Upper lobe of left lung (tissue), 6 donors: ENCODE measurements around the gene SLC25A12. TPM values are rescaled to one million over a fixed set of nuclear protein-coding genes. Genes with fewer than 3 reads are reported as not detected.
"Not testable (repeated sequence)": the region's sequence is repeated elsewhere in the genome, so short reads cannot be mapped to it uniquely, and the experiment has no call there.

ENCODE experiments used
- ATAC-seq, 2 donors: fragments of 200-7000 bp; cut with Tn5 transposase; one replicate each; pipeline ENCODE4 v1.9.1; 2022; ENCODE audit warnings: mild to moderate bottlenecking in 2 of 2, moderate library complexity in 2 of 2; ENCODE audit not compliant: low FRiP score in 2 of 2
- DNase-seq, 2 donors: peaks; one replicate each; pipeline ENCODE4 v3.0.0-alpha.2; 2019 to 2020
- H3K27ac ChIP-seq, 4 donors: fragments of 200-600 bp; sonication (generic); one replicate each; pipeline ENCODE4 v1.5.1; 2016 to 2019
- H3K27me3 ChIP-seq, 4 donors: fragments of 200-600 bp; sonication (generic); one replicate each; pipeline ENCODE4 v1.5.1; 2017 to 2019
- H3K36me3 ChIP-seq, 4 donors: fragments of 200-600 bp; sonication (generic); one replicate each; pipeline ENCODE4 v1.5.1; 2016 to 2019
- H3K4me1 ChIP-seq, 4 donors: fragments of 200-600 bp; sonication (generic); one replicate each; pipeline ENCODE4 v1.5.1; 2018 to 2019
- H3K4me3 ChIP-seq, 4 donors: fragments of 200-600 bp; sonication (generic); one replicate each; pipeline ENCODE4 v1.5.1; 2017 to 2019; ENCODE audit warnings: mild to moderate bottlenecking in 2 of 4, moderate library complexity in 1 of 4
- H3K9me3 ChIP-seq, 4 donors: fragments of 200-600 bp; sonication (generic); one replicate each; pipeline ENCODE4 v1.5.1; 2018 to 2019
- EP300 ChIP-seq, 4 donors: sonication (generic); formaldehyde crosslinking; IDR thresholded peaks; one replicate each; pipeline ENCODE4 v1.5.1; 2017; ENCODE audit warnings: antibody characterized with exemption in 4 of 4, control low read depth in 2 of 4
- POLR2A ChIP-seq, 4 donors: fragments of 450-650 bp; IDR thresholded peaks; one replicate each; pipeline ENCODE4 v1.5.1; 2016 to 2017; ENCODE audit warnings: antibody characterized with exemption in 4 of 4, mild to moderate bottlenecking in 2 of 4
- POLR2AphosphoS5 ChIP-seq, 2 donors: sonication (generic); formaldehyde crosslinking; IDR thresholded peaks; one replicate each; pipeline ENCODE4 v1.5.1; 2017; ENCODE audit warnings: antibody characterized with exemption in 2 of 2
- WGBS, 2 donors: methylation state at CpG; one replicate each; pipeline ENCODE4 v1.1.5; 2017 to 2018; 5-methylcytosine and 5-hydroxymethylcytosine counted together
- total RNA-seq, 6 donors: library from RNA; depleted of rRNA in 4 of 6; stranded (reverse); fragments of >200 nt in 4 of 6; gene quantifications; one replicate each; pipeline versions ENCODE4 v1.1.0 to v1.2.1, GENCODE V29; 2016 to 2021
- TF ChIP-seq, protein P1 (sequence below), 6 experiments: fragments of 450-650 bp in 4 of 6; fragments of 200-600 bp in 2 of 6; sonication (generic) in 2 of 6; IDR thresholded peaks; one replicate each; pipeline ENCODE4 v1.5.1; 2016 to 2019; ENCODE audit warnings: antibody characterized with exemption in 6 of 6
- donor health status: DM: no; HTN: no; CAD: no; lungs with moderate emphysema.
- donor health status: DM: no; HTN: yes; CAD: no; lungs with severe emphysema.

The SLC25A12 gene
- total RNA-seq, 6 donors from 2014 or later: 6.2 to 27.2 (median 11.3) TPM

DNA sequence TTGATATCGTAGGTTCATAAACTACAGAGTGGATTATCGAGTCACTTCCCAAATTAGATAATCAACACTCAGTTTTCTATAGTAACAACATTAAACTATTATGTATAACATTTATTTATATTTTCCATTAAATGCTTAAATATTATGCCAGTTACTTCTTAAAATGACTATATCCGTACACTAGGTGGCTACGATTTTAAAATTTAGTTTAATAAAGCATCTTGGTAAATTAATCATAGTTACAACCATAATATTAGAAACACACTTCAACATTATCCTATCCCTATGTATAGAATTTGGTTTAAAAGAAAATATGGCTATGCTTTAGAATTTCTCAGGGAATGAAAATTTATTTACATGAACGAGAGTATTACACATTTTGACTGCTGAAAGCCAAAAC is 80.3 kb downstream of the SLC25A12 start:
- Histone ChIP-seq H3K27me3 (no peaks in the 10 kb centered on the region), H3K27ac (no peak overlapping the region), H3K4me1 (no peaks in the 10 kb centered on the region), H3K36me3 (peaks cover 0 to 17% (median 0%) of the 10 kb centered on the region in 4 donors), H3K9me3 (no peaks in the 10 kb centered on the region), H3K4me3 (no peak overlapping the region)
- ATAC-seq: no peak
- TF ChIP-seq EP300 (IDR thresholded peaks at IDR 0.05) (no peak), POLR2A (IDR thresholded peaks at IDR 0.05) (no peak), POLR2AphosphoS5 (IDR thresholded peaks at IDR 0.05) (no peak)
- TF ChIP-seq, protein P1, sequence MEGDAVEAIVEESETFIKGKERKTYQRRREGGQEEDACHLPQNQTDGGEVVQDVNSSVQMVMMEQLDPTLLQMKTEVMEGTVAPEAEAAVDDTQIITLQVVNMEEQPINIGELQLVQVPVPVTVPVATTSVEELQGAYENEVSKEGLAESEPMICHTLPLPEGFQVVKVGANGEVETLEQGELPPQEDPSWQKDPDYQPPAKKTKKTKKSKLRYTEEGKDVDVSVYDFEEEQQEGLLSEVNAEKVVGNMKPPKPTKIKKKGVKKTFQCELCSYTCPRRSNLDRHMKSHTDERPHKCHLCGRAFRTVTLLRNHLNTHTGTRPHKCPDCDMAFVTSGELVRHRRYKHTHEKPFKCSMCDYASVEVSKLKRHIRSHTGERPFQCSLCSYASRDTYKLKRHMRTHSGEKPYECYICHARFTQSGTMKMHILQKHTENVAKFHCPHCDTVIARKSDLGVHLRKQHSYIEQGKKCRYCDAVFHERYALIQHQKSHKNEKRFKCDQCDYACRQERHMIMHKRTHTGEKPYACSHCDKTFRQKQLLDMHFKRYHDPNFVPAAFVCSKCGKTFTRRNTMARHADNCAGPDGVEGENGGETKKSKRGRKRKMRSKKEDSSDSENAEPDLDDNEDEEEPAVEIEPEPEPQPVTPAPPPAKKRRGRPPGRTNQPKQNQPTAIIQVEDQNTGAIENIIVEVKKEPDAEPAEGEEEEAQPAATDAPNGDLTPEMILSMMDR (IDR thresholded peaks at IDR 0.05): no peak
- no peak for DNase-seq
- 92 to 96% methylated on average over 5 of the region's 5 CpGs for WGBS, 2 donors

DNA sequence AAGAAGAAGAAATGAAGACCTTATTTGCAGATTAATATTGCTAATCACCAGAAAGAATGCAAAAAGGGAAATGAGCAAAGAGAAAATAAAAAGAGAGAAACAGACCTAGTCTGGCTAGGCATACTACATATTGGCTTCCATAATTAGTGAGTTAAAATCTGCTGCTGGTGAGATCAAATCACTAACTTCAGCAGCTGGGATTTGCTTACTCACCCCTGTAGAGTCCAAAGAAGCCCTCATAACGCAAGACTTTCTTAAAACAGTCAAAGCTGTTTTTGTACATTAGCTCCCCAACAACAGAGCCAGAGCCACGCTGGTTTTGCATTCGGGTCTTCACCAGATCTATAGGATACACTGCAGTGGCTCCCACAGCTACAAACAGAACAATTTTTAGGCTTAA is 80.9 kb downstream of the SLC25A12 start:
- DNase-seq (no peak), ATAC-seq (no peak)
- H3K27ac ChIP-seq: no peak overlapping the region
- H3K4me3 ChIP-seq: no peak overlapping the region
- H3K4me1 ChIP-seq: no peaks in the 10 kb centered on the region
- TF ChIP-seq POLR2A (IDR thresholded peaks at IDR 0.05) (no peak), POLR2AphosphoS5 (IDR thresholded peaks at IDR 0.05) (no peak), EP300 (IDR thresholded peaks at IDR 0.05) (no peak)
- TF ChIP-seq, protein P1 (IDR thresholded peaks at IDR 0.05): no peak
- H3K9me3 ChIP-seq: no peaks in the 10 kb centered on the region
- H3K27me3 ChIP-seq: no peaks in the 10 kb centered on the region
- peaks cover 0 to 17% (median 0%) of the 10 kb centered on the region in 4 donors for H3K36me3 ChIP-seq
- 95 to 96% methylated on average over 3 of the region's 3 CpGs for WGBS, 2 donors

DNA sequence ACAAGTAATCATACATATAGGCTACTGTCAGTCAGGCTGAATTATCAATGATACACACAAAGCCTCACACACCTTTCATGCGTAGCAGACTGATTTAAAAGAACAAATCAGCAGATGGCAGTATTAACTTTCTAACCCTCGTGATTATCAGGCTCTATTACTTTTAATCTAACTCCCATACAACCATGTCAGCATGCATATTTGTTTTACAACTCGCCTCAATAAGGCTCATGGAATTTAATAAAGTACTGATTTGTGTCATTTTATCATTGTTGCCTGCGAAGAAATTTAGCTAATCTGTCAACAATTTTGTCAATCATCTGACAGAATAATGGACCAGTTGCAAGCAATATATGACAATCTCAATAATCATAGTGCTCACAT is 82.8 kb downstream of the SLC25A12 start:
- ATAC-seq: no peak

DNA sequence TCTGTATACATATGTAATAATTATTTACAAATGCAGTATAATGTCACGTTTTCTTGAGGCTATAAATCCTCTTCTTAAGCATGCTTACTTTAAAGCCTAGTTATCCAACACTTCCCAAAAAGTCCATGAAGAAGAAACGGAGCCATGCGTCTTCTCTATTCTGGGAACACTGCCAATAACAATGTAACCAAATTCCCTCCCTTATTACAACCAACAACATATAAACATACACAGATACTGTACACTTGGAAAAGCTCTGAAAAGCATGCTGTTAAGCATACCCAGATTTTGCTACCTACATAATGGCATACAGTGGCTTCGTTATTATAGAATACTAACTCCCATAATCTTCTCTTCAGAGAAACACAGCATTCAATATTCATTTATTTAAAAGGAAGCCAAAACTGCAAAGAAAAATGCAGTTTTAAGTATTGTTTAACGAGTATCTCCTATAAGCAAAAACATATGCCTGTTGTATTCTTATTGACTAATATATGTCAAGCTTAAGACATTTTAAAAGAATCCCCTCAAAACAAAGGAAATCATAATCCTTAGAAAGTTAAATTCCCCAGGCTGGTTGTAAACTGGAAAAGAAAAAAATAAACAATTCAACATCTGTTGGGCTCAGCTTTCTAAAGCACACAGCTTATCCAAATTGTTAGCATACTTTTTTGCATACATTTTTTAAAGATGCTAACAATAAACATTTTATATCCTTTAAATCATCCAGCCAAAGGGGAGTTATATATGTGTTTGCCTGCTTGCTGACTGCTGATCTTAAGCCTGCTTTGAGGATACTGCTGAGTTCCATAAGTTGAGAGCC is 83.4 kb downstream of the SLC25A12 start:
- H3K27me3 ChIP-seq: no peaks in the 10 kb centered on the region
- ATAC-seq (no peak), DNase-seq (no peak)
- H3K36me3 ChIP-seq: peaks cover 0 to 17% (median 2%) of the 10 kb centered on the region in 4 donors
- H3K27ac ChIP-seq: no peak overlapping the region
- TF ChIP-seq EP300 (IDR thresholded peaks at IDR 0.05) (no peak), POLR2A (IDR thresholded peaks at IDR 0.05) (no peak), POLR2AphosphoS5 (IDR thresholded peaks at IDR 0.05) (no peak)
- TF ChIP-seq, protein P1 (IDR thresholded peaks at IDR 0.05): no peak
- 80 to 84% methylated on average over 5 of the region's 5 CpGs for WGBS, 2 donors
- no peak overlapping the region for H3K4me3 ChIP-seq
- H3K9me3 ChIP-seq: no peaks in the 10 kb centered on the region
- no peaks in the 10 kb centered on the region for H3K4me1 ChIP-seq

More for the DNA sequence above, 82.8 kb downstream of the SLC25A12 start:
- Histone ChIP-seq H3K27ac (no peak overlapping the region), H3K4me3 (no peak overlapping the region), H3K9me3 (no peaks in the 10 kb centered on the region), H3K36me3 (peaks cover 0 to 17% (median 0%) of the 10 kb centered on the region in 4 donors), H3K4me1 (no peaks in the 10 kb centered on the region), H3K27me3 (no peaks in the 10 kb centered on the region)
- no peak for DNase-seq
- TF ChIP-seq, protein P1 (IDR thresholded peaks at IDR 0.05): peak in 4 of 6 experiments; percentile 19 to 39 (median 32)
- TF ChIP-seq EP300 (IDR thresholded peaks at IDR 0.05): no peak
- 54 to 60% methylated on average over 4 of the region's 4 CpGs for WGBS, 2 donors

DNA sequence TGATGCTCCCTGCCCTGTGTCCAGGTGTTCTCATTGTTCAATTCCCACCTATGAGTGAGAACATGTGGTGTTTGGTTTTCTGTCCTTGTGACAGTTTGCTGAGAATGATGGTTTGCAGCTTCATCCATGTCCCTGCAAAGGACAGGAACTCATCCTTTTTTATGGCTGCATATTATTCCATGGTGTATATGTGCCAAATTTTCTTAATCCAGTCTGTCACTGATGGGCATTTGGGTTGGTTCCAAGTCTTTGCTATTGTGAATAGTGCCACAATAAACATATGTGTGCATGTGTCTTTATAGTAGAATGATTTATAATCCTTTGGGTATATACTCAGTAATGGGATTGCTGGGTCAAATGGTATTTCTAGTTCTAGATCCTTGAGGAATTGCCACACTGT is 85.2 kb downstream of the SLC25A12 start:
- peaks cover 0 to 16% (median 2%) of the 10 kb centered on the region in 4 donors for H3K36me3 ChIP-seq
- not testable (repeated sequence) for H3K9me3 ChIP-seq, H3K27me3 ChIP-seq, H3K4me3 ChIP-seq, ATAC-seq, DNase-seq, H3K4me1 ChIP-seq, H3K27ac ChIP-seq
